ENCODE data around the gene CLCN3.

GRCh38 chr4:169662206-169662605 is 41.8 kb downstream of the CLCN3 start:
- TF ChIP-seq ZNF274 (IDR thresholded peaks at IDR 0.05; ENCODE audit: low read depth, low read length) (no peak), YY1 (IDR thresholded peaks at IDR 0.05; ENCODE audit: insufficient read depth, insufficient read length) (no peak)
